PC-9 (cell line): ENCODE measurements around the gene SPDYC. TPM values are rescaled to one million over a fixed set of nuclear protein-coding genes. Genes with fewer than 3 reads are reported as not detected.

Source experiments
- BruUV-seq: library from RNA; stranded (reverse); fragments of 400-500 nt; replicated peaks from 2 replicates; lab custom pipeline; 2021; lab: Mats Ljungman, UMichigan
- CTCF ChIA-PET: fragments of 300-600 bp; sonication (Branson Sonifier 250); formaldehyde crosslinking; loops from one replicate; lab custom pipeline; 2022; ENCODE audit warnings: antibody characterized with exemption; lab: Charles Lee
- POLR2A ChIA-PET: fragments of 300-600 bp; sonication (Branson Sonifier 250); formaldehyde crosslinking; loops from one replicate; lab custom pipeline; 2022; ENCODE audit warnings: antibody characterized with exemption; ENCODE audit not compliant: unreplicated experiment; lab: Charles Lee
- DNase-seq, 2 experiments: peaks; one replicate each; pipeline versions ENCODE4 v3.0.0 to v3.0.0-alpha.2; 2015 to 2022; ENCODE audit warnings: mixed read lengths in 1 of 2
- H2AFZ ChIP-seq: fragments of 200-600 bp; sonication (generic); 2 replicates; pipeline ENCODE4 v1.8.1; 2017; ENCODE audit warnings: antibody characterized with exemption
- H3F3A ChIP-seq: fragments of 200-600 bp; sonication (generic); 2 replicates; pipeline ENCODE4 v1.8.1; 2017; ENCODE audit warnings: antibody characterized with exemption, mild to moderate bottlenecking, low read depth; ENCODE audit not compliant: insufficient read depth
- H3K27ac ChIP-seq: fragments of 200-600 bp; sonication (generic); 2 replicates; pipeline ENCODE4 v1.6.1; 2016; ENCODE audit warnings: mixed run types
- H3K27me3 ChIP-seq: fragments of 200-600 bp; sonication (generic); 2 replicates; pipeline ENCODE4 v1.6.1; 2016; ENCODE audit warnings: low read depth, mixed run types; ENCODE audit not compliant: insufficient read depth
- H3K36me3 ChIP-seq: fragments of 200-600 bp; sonication (generic); 2 replicates; pipeline ENCODE4 v1.6.1; 2016; ENCODE audit warnings: low read depth, mixed run types
- H3K4me1 ChIP-seq: fragments of 200-600 bp; sonication (generic); replicated peaks from 2 replicates; pipeline ENCODE4 v1.6.1; 2016; ENCODE audit warnings: mixed run types; ENCODE audit not compliant: insufficient read depth
- H3K4me2 ChIP-seq: fragments of 200-600 bp; sonication (generic); 2 replicates; pipeline ENCODE4 v1.6.1; 2017; ENCODE audit warnings: mixed run types
- H3K4me3 ChIP-seq: fragments of 200-600 bp; sonication (generic); 2 replicates; pipeline ENCODE4 v1.6.1; 2016; ENCODE audit warnings: mixed run types
- H3K79me2 ChIP-seq: fragments of 200-600 bp; sonication (generic); 2 replicates; pipeline ENCODE4 v1.6.1; 2017; ENCODE audit warnings: low read depth, mixed run types
- H3K9me2 ChIP-seq: fragments of 200-600 bp; sonication (generic); 2 replicates; pipeline ENCODE4 v1.8.1; 2017; ENCODE audit warnings: mild to moderate bottlenecking; ENCODE audit not compliant: insufficient read depth
- H3K9me3 ChIP-seq: fragments of 200-600 bp; sonication (generic); 2 replicates; pipeline ENCODE4 v1.8.1; 2016; ENCODE audit warnings: low read depth; ENCODE audit not compliant: insufficient read depth
- H4K20me1 ChIP-seq: fragments of 200-600 bp; sonication (generic); 2 replicates; pipeline ENCODE4 v1.8.1; 2017; ENCODE audit not compliant: insufficient read depth
- CTCF ChIP-seq: fragments of 200-600 bp; sonication (generic); conservative IDR thresholded peaks from 2 replicates; pipeline ENCODE4 v1.6.1; 2017; ENCODE audit warnings: mixed run types, antibody characterized with exemption, mild to moderate bottlenecking, moderate library complexity
- EZH2 ChIP-seq: fragments of 200-600 bp; sonication (generic); IDR thresholded peaks from 2 replicates; pipeline ENCODE4 v1.8.0; 2017; ENCODE audit warnings: antibody characterized with exemption, low read depth
- intact Hi-C: fragments of 100-400 bp; cut with micrococcal nuclease; formaldehyde crosslinking; loops from one replicate; pipeline ENCODE4 v1.10.0; 2022; ENCODE audit not compliant: unreplicated experiment
- total RNA-seq: library from RNA; stranded (reverse); gene quantifications from 2 replicates; pipeline ENCODE4 v1.2.3, GENCODE V29; 2021

SPDYC gene
- total RNA-seq, 1 experiment from 2014 or later, result not detected

- Histone ChIP-seq H3K4me3 (peak overlapping the region; percentile 18; the same call in 1 of the 2 replicates), H3K4me2 (peak overlapping the region; percentile 66), H3K27ac (peak overlapping the region; percentile 88), H3K9me3 (no peaks in the 10 kb centered on the region), H3K27me3 (no peaks in the 10 kb centered on the region), H3F3A (peaks cover 48% of the 10 kb centered on the region), H3K9me2 (no peaks in the 10 kb centered on the region), H3K4me1 (peaks cover 40% of the 10 kb centered on the region), H3K79me2 (no peaks in the 10 kb centered on the region), H2AFZ (no peak overlapping the region; the same call in 1 of the 2 replicates), H3K36me3 (no peaks in the 10 kb centered on the region), H4K20me1 (no peaks in the 10 kb centered on the region)
- intact Hi-C loops, result loop anchor here (1.0 to 2.0 kb wide), 3 partner anchors 15 to 30 kb away; partner anchors contain the start of gene CAPN1
- DNase-seq, result peak; percentile 99 to 100
- CTCF ChIA-PET, result interaction anchor here (0.6 kb wide), 1 partner anchor 179 kb away, joined by 3 read pairs; no protein-coding TSS in a partner anchor
- no peak for TF ChIP-seq EZH2
- BruUV-seq, result no TSS peak
- POLR2A ChIA-PET, result interaction anchor here (0.6 kb wide), 1 partner anchor 17 kb away, joined by 10 read pairs; no protein-coding TSS in a partner anchor
Measured at GRCh38 chr11:65150509-65151299, 19.3 kb upstream of the SPDYC start.

GRCh38 chr11:65151331-65151899 lies 18.6 kb upstream of the SPDYC start:
- POLR2A ChIA-PET, result interaction anchor here (0.6 kb wide), 2 partner anchors 16 to 182 kb away, joined by 10 to 13 read pairs; no protein-coding TSS in a partner anchor
- H3K9me3 ChIP-seq, result no peaks in the 10 kb centered on the region
- H3F3A ChIP-seq, result peaks cover 55% of the 10 kb centered on the region
- H3K27me3 ChIP-seq, result no peaks in the 10 kb centered on the region
- CTCF ChIA-PET, result interaction anchor here (0.6 kb wide), 1 partner anchor 179 kb away, joined by 3 read pairs; no protein-coding TSS in a partner anchor
- peak overlapping the region; percentile 66 for H3K4me2 ChIP-seq
- H3K79me2 ChIP-seq, result no peaks in the 10 kb centered on the region
- DNase-seq, result no peak
- H3K36me3 ChIP-seq, result no peaks in the 10 kb centered on the region
- peak overlapping the region; percentile 88 for H3K27ac ChIP-seq
- no peaks in the 10 kb centered on the region for H4K20me1 ChIP-seq
- BruUV-seq, result no TSS peak
- no peaks in the 10 kb centered on the region for H3K9me2 ChIP-seq
- peak overlapping the region; percentile 18; the same call in 1 of the 2 replicates for H3K4me3 ChIP-seq
- intact Hi-C loops, result loop anchor here (2.0 kb wide), 1 partner anchor 29 kb away; the partner anchor contains the start of gene CAPN1
- peaks cover 40% of the 10 kb centered on the region for H3K4me1 ChIP-seq
- H2AFZ ChIP-seq, result no peak overlapping the region
- no peak for TF ChIP-seq EZH2
- no peak for TF ChIP-seq CTCF

GRCh38 chr11:65152122-65152521 lies 17.9 kb upstream of the SPDYC start:
- H3F3A ChIP-seq, result peaks cover 51% of the 10 kb centered on the region
- H3K27me3 ChIP-seq, result no peaks in the 10 kb centered on the region
- H2AFZ ChIP-seq, result 0 out of 2 replicates have a peak overlapping the region, but pooled peaks have one; percentile 32
- intact Hi-C loops, result no loop called here
- no peaks in the 10 kb centered on the region for H3K79me2 ChIP-seq
- no peak for TF ChIP-seq EZH2
- no peak for TF ChIP-seq CTCF
- 0 out of 2 replicates have a peak overlapping the region, but pooled peaks have one; percentile 66 for H3K4me2 ChIP-seq
- no peaks in the 10 kb centered on the region for H3K36me3 ChIP-seq
- DNase-seq, result no peak
- peak overlapping the region; percentile 88 for H3K27ac ChIP-seq
- H3K4me3 ChIP-seq, result no peak overlapping the region
- POLR2A ChIA-PET, result interaction anchor here (0.6 kb wide), 1 partner anchor 183 kb away, joined by 13 read pairs; no protein-coding TSS in a partner anchor
- CTCF ChIA-PET, result no interaction called here
- no peaks in the 10 kb centered on the region for H4K20me1 ChIP-seq
- H3K9me3 ChIP-seq, result no peaks in the 10 kb centered on the region
- no peaks in the 10 kb centered on the region for H3K9me2 ChIP-seq
- no TSS peak for BruUV-seq
- H3K4me1 ChIP-seq, result peaks cover 40% of the 10 kb centered on the region
